GM12872 (cell line): ENCODE data around the gene TMEM132E.

ENCODE experiments used
- CTCF ChIP-seq: IDR thresholded peaks from 3 replicates; pipeline ENCODE4 v1.5.1; 2011; ENCODE audit warnings: low read depth, mild to moderate bottlenecking, low read length, moderate library complexity; ENCODE audit not compliant: insufficient read depth

Gene TMEM132E

DNA sequence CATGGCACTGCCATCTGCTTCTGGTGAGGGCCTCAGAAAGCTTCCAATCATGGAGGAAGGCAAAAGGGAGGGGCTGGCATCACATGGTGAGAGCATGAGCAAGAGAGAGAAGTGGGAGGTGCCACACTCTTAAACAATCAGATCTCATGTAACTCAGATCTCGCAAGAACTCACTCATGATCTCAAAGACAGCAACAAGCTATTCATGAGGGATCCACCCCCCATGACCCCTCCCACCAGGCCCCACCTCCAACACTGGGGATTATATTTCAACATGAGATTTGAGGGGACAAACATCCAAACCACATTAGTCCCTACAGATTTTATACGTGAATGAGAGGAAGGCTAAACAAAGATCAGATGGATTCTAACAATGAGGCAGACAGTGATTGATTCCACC, 8.9 kb upstream of the TMEM132E start:
- TF ChIP-seq CTCF: no peak

DNA sequence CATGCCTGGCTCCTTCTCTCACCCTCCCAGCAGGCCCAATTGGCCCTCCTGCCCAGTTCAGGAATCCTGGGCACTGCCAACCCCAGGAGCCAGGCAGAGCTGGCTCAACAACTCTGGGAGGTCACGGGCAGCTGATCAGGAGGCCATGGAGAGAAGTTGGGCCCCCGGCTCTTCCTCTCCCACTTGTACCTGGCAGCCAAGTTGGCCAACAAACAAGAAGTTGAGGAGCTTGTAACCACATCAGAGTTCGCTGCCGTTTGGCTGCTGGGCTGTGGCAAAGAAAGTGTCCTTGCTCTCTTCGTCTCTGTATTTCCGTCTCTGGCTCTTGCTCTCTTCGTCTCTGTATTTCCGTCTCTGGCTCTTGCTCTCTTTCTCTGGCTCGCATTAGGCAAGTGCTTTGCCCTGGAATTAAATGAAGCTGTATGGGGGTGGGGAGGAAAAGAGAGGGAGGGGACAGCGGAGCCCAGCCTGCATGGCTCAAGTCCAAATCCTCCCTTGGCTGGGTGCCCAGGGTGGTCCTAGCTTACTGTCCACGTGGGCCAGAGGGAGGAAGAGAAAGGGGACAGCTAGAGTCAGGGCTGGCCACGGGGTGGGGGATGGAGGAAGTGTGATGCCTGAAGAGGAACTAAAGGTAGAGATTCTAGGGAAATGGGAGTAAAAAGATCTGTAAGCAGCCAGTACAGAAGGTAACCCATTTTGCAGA, 7.8 kb upstream of the TMEM132E start:
- TF ChIP-seq CTCF: no peak

- no peak for TF ChIP-seq CTCF
Observed at GRCh38 chr17:34572483-34572882, 6.9 kb upstream of the TMEM132E start.

DNA sequence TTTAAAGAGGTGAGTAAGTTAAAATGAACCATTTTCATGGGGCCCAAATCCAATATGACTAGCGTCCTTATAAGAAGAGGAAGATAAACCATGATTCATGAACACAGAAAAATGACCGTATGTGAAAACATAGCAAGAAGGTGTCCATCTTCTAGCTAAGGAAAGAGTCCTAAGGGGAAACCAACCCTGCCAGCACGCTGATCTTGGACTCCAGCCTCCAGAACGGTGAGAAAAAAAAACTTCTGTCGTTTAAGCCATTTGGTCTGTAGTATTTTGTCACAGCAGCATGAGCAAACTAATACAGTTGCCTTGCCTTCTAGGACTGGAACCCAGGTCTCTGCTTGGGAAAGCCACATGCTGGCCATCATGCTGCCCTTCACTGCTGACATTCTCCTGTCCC, 4.2 kb upstream of the TMEM132E start:
- TF ChIP-seq CTCF: no peak

DNA sequence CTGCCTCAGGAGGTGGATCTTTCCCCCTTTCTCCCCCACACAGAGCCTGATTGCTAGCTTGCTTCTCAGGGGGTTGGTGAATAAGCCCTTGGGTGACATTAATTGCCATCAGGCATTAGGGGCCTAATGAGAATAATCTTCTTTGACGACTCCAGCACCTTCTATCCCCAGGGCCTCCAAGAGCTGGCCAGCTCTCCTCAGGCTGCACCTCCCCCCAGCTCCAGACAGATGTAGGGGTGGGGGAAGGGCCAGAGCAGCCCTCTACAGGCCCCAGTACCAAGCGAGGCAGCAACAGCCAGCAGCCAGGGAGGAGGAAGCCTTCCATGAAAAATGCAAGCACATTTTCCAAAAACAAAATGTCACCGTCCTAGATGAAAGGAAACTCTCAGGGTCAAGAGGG, 1.4 kb upstream of the TMEM132E start:
- no peak for TF ChIP-seq CTCF

DNA sequence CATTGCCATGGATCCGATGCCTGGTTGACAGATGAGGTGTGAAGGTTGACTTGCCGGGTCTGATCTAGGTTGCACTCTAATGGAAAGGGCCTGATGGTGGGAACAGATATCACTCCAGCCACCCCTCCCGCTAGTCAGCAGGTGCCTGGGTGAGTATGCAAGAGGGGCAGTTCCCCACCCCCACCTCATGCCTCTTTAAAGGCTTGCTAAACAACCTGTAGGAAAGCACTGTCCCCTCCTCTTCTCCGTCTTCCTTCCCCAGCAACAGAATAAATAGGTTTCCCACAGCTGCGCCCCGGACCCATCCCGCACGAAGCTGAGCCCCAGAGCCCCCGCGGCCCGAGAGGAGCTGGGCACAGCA, 746 bp upstream of the TMEM132E start:
- TF ChIP-seq CTCF: no peak

DNA sequence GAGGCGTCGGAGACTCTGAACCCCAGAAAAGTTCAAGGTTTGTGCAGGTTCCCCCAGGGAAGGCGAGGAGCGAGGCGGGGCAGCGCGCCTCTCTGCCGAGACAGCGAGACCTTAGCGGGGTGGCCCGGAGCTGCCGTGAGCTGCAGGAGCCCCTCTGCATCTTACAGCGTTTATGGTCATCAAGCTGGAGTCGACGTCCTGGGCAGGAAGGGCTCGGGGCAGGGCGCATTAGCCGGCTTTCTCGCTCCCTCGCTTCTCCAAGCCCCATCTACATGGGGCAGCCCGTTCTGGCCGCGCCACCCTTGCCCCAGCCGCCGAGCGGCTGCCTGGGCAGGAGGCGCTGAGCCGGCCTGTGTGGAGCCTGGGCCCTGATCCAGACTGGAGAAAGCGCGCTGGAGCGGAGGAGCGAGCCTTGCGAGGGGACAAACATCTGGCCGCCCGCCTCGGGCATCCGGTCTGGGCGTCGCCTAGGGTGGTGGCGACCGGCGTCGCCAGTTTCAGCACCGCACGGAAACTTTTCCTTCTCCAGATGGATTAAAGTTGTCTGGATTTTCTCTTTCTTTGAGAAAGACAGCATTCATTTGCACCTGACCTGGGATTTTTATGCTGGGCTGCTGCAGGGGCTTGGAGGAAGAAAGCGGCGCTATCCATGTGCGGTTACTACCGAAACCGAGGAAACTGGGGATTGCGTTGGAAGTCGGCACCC, 750 bp downstream of the TMEM132E start:
- no peak for TF ChIP-seq CTCF
